ENCODE measurements around the gene RIBC2.

GRCh38 chr22:45445031-45445710 lies 31.7 kb downstream of the RIBC2 start:
- TF ChIP-seq CTCF (IDR thresholded peaks at IDR 0.05): no peak
- no peak for TF ChIP-seq POLR2A (IDR thresholded peaks at IDR 0.05)
- no peak for TF ChIP-seq POLR2AphosphoS5 (IDR thresholded peaks at IDR 0.05)
- TF ChIP-seq EP300 (IDR thresholded peaks at IDR 0.05): no peak

All from gastroesophageal sphincter (tissue), 3 donors.